HCT116 (cell line): Measurements from ENCODE around the gene WHAMM.

ENCODE experiments used
- EZH2 ChIP-seq: fragments of 200-600 bp; sonication (generic); IDR thresholded peaks from 2 replicates; pipeline ENCODE4 v1.6.1; 2017; ENCODE audit warnings: antibody characterized with exemption, mixed run types
- POLR2AphosphoS5 ChIP-seq: IDR thresholded peaks from 2 replicates; pipeline ENCODE4 v1.6.1; 2011; ENCODE audit warnings: mild to moderate bottlenecking, low read depth, low read length, moderate library complexity
- SIN3A ChIP-seq: IDR thresholded peaks from 2 replicates; pipeline ENCODE4 v1.6.1; 2012; ENCODE audit warnings: low read depth
- TCF7L2 ChIP-seq: IDR thresholded peaks from 2 replicates; pipeline ENCODE4 v1.7.0; 2011; ENCODE audit warnings: borderline replicate concordance, inconsistent platforms; ENCODE audit not compliant: insufficient read depth, insufficient read length; ENCODE audit errors: extremely low read depth
- ZFX ChIP-seq: fragments of 450-650 bp; IDR thresholded peaks from 2 replicates; pipeline ENCODE4 v1.6.1; 2017
- ZNF274 ChIP-seq: fragments of 200-500 bp; sonication (Bioruptor generic); IDR thresholded peaks from 2 replicates; pipeline ENCODE4 v1.6.1; 2014; ENCODE audit warnings: mild to moderate bottlenecking, low read depth, low read length, inconsistent platforms
- TF ChIP-seq, protein P1 (sequence below), 3 experiments: fragments of 200-600 bp in 1 of 3; sonication (generic) in 1 of 3; IDR thresholded peaks in 2 of 3; conservative IDR thresholded peaks in 1 of 3; 2 replicates each; pipeline ENCODE4 v1.5.1; 2012 to 2017; ENCODE audit warnings: low read depth in 2 of 3, low read length in 2 of 3, antibody characterized with exemption in 1 of 3, borderline replicate concordance in 1 of 3, control low read depth in 1 of 3, mild to moderate bottlenecking in 1 of 3, mixed read lengths in 1 of 3, mixed run types in 1 of 3, moderate library complexity in 1 of 3; ENCODE audit not compliant: insufficient read depth in 1 of 3
- TF ChIP-seq, protein P2 (sequence below): IDR thresholded peaks from 2 replicates; pipeline ENCODE4 v1.6.1; 2012

- TF ChIP-seq ZNF274 (no peak), POLR2AphosphoS5 (no peak), EZH2 (no peak), ZFX (no peak), TCF7L2 (no peak), SIN3A (no peak)
- TF ChIP-seq, protein P1, sequence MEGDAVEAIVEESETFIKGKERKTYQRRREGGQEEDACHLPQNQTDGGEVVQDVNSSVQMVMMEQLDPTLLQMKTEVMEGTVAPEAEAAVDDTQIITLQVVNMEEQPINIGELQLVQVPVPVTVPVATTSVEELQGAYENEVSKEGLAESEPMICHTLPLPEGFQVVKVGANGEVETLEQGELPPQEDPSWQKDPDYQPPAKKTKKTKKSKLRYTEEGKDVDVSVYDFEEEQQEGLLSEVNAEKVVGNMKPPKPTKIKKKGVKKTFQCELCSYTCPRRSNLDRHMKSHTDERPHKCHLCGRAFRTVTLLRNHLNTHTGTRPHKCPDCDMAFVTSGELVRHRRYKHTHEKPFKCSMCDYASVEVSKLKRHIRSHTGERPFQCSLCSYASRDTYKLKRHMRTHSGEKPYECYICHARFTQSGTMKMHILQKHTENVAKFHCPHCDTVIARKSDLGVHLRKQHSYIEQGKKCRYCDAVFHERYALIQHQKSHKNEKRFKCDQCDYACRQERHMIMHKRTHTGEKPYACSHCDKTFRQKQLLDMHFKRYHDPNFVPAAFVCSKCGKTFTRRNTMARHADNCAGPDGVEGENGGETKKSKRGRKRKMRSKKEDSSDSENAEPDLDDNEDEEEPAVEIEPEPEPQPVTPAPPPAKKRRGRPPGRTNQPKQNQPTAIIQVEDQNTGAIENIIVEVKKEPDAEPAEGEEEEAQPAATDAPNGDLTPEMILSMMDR (IDR thresholded peaks at IDR 0.05 in 2 of 3, conservative IDR thresholded peaks at IDR 0.05 in 1 of 3; ENCODE audit: borderline replicate concordance in 1 of 3, insufficient read depth in 1 of 3, low read depth in 2 of 3, low read length in 2 of 3) = no peak
- TF ChIP-seq, protein P2, sequence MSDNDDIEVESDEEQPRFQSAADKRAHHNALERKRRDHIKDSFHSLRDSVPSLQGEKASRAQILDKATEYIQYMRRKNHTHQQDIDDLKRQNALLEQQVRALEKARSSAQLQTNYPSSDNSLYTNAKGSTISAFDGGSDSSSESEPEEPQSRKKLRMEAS = no peak
Measured at GRCh38 chr15:82874961-82875360, 65.5 kb downstream of the WHAMM start.
